OCI-LY1 (cell line): ENCODE data around the gene LAMB2.

Source experiments
- H2AFZ ChIP-seq: fragments of 200-600 bp; sonication (generic), shearing (Covaris generic); 2 replicates; pipeline ENCODE4 v1.6.0; 2014; ENCODE audit warnings: antibody characterized with exemption, mild to moderate bottlenecking, low read length
- H3F3A ChIP-seq: fragments of 200-600 bp; sonication (generic), shearing (Covaris generic); 2 replicates; pipeline ENCODE4 v1.6.0; 2014; ENCODE audit warnings: mild to moderate bottlenecking, antibody characterized with exemption, low read length, moderate library complexity; ENCODE audit not compliant: insufficient read depth
- H3K27ac ChIP-seq: fragments of 200-600 bp; sonication (generic); 2 replicates; pipeline ENCODE4 v1.5.1; 2014; ENCODE audit warnings: low read length, mixed run types, mild to moderate bottlenecking, low read depth; ENCODE audit not compliant: poor library complexity, severe bottlenecking
- H3K27me3 ChIP-seq: fragments of 200-600 bp; sonication (generic); 2 replicates; pipeline ENCODE4 v1.6.0; 2014; ENCODE audit warnings: antibody characterized with exemption, mild to moderate bottlenecking, low read length, moderate library complexity; ENCODE audit not compliant: insufficient read depth
- H3K36me3 ChIP-seq: fragments of 200-600 bp; sonication (generic); 2 replicates; pipeline ENCODE4 v1.6.1; 2014; ENCODE audit warnings: mild to moderate bottlenecking, antibody characterized with exemption, low read length, moderate library complexity, mixed read lengths; ENCODE audit not compliant: insufficient read depth
- H3K4me1 ChIP-seq: fragments of 200-600 bp; sonication (generic); 2 replicates; pipeline ENCODE4 v1.5.1; 2014; ENCODE audit warnings: mild to moderate bottlenecking, low read length, moderate library complexity; ENCODE audit not compliant: insufficient read depth, severe bottlenecking
- H3K4me2 ChIP-seq: fragments of 200-600 bp; sonication (generic), shearing (Covaris generic); 2 replicates; pipeline ENCODE4 v1.6.1; 2014; ENCODE audit warnings: low read length
- H3K4me3 ChIP-seq: fragments of 200-600 bp; sonication (generic); 2 replicates; pipeline ENCODE4 v1.5.1; 2014; ENCODE audit warnings: low read length, low read depth, mild to moderate bottlenecking, mixed read lengths; ENCODE audit not compliant: poor library complexity, severe bottlenecking
- H3K79me2 ChIP-seq: fragments of 200-600 bp; shearing (Covaris generic); 2 replicates; pipeline ENCODE4 v1.6.1; 2016; ENCODE audit warnings: mixed run types, low read length, mixed read lengths; ENCODE audit not compliant: insufficient read depth
- H3K9ac ChIP-seq: fragments of 200-600 bp; sonication (generic), shearing (Covaris generic); 2 replicates; pipeline ENCODE4 v1.6.1; 2014; ENCODE audit warnings: mild to moderate bottlenecking, low read length, mixed read lengths
- H3K9me2 ChIP-seq: fragments of 200-600 bp; sonication (generic), shearing (Covaris generic); 2 replicates; pipeline ENCODE4 v1.6.1; 2014; ENCODE audit warnings: low read depth, mild to moderate bottlenecking, low read length, mixed read lengths
- H3K9me3 ChIP-seq: fragments of 200-600 bp; shearing (Covaris generic); 2 replicates; pipeline ENCODE4 v1.6.1; 2014; ENCODE audit warnings: low read length, mixed read lengths
- H4K20me1 ChIP-seq: fragments of 200-600 bp; sonication (generic), shearing (Covaris generic); 2 replicates; pipeline ENCODE4 v1.6.0; 2016; ENCODE audit warnings: mild to moderate bottlenecking, low read length; ENCODE audit not compliant: insufficient read depth
- CTCF ChIP-seq: fragments of 200-600 bp; sonication (generic), shearing (Covaris generic); IDR thresholded peaks from 2 replicates; pipeline ENCODE4 v1.5.1; 2017; ENCODE audit warnings: mild to moderate bottlenecking, antibody characterized with exemption, low read length, moderate library complexity, mixed read lengths
- EZH2 ChIP-seq: fragments of 200-600 bp; sonication (generic), shearing (Covaris generic); IDR thresholded peaks from 2 replicates; pipeline ENCODE4 v1.8.0; 2017; ENCODE audit warnings: borderline replicate concordance, mixed run types, mild to moderate bottlenecking, antibody characterized with exemption, low read length, moderate library complexity, mixed read lengths

Gene LAMB2

GRCh38 chr3:49177073-49177472 lies 44.2 kb upstream of the LAMB2 start:
- Histone ChIP-seq H3K4me1 (no peaks in the 10 kb centered on the region), H3K9ac (no peak overlapping the region), H2AFZ (no peak overlapping the region), H3K36me3 (no peaks in the 10 kb centered on the region), H3K9me3 (no peaks in the 10 kb centered on the region), H3K4me2 (no peak overlapping the region), H4K20me1 (no peaks in the 10 kb centered on the region), H3K27me3 (no peaks in the 10 kb centered on the region; the same call in 1 of the 2 replicates), H3F3A (no peaks in the 10 kb centered on the region), H3K27ac (no peak overlapping the region), H3K79me2 (no peaks in the 10 kb centered on the region), H3K9me2 (no peaks in the 10 kb centered on the region), H3K4me3 (no peak overlapping the region)
- TF ChIP-seq EZH2 (no peak), CTCF (no peak)

GRCh38 chr3:49175530-49175929 lies 42.7 kb upstream of the LAMB2 start:
- no peaks in the 10 kb centered on the region; the same call in 1 of the 2 replicates for H3K27me3 ChIP-seq
- no peaks in the 10 kb centered on the region for H3K36me3 ChIP-seq
- peaks cover 8% of the 10 kb centered on the region for H3K4me1 ChIP-seq
- H3K9me2 ChIP-seq: no peaks in the 10 kb centered on the region
- no peaks in the 10 kb centered on the region for H3K9me3 ChIP-seq
- H2AFZ ChIP-seq: no peak overlapping the region
- H3K4me2 ChIP-seq: no peak overlapping the region
- H4K20me1 ChIP-seq: no peaks in the 10 kb centered on the region
- no peak for TF ChIP-seq EZH2
- no peak for TF ChIP-seq CTCF
- no peak overlapping the region for H3K27ac ChIP-seq
- no peaks in the 10 kb centered on the region for H3K79me2 ChIP-seq
- H3K4me3 ChIP-seq: no peak overlapping the region
- H3F3A ChIP-seq: no peaks in the 10 kb centered on the region
- no peak overlapping the region for H3K9ac ChIP-seq

- Histone ChIP-seq H3K9ac (no peak overlapping the region), H3K4me2 (no peak overlapping the region), H3K4me3 (no peak overlapping the region), H3K27ac (no peak overlapping the region), H3K36me3 (no peaks in the 10 kb centered on the region), H3K79me2 (no peaks in the 10 kb centered on the region), H4K20me1 (no peaks in the 10 kb centered on the region), H3K9me3 (no peaks in the 10 kb centered on the region), H3K4me1 (peaks cover 8% of the 10 kb centered on the region), H3K27me3 (no peaks in the 10 kb centered on the region), H2AFZ (no peak overlapping the region), H3K9me2 (no peaks in the 10 kb centered on the region), H3F3A (no peaks in the 10 kb centered on the region)
- no peak for TF ChIP-seq EZH2
- TF ChIP-seq CTCF: no peak
Observed at GRCh38 chr3:49174397-49174985, 41.6 kb upstream of the LAMB2 start.
